HG03066 (cell line): ENCODE data around the gene ELN.

Experiments
- ATAC-seq: cut with Tn5 transposase; IDR thresholded peaks from one replicate; pipeline ENCODE4 v1.9.1; 2021; ENCODE audit warnings: low read depth; ENCODE audit not compliant: unreplicated experiment

The ELN gene

DNA sequence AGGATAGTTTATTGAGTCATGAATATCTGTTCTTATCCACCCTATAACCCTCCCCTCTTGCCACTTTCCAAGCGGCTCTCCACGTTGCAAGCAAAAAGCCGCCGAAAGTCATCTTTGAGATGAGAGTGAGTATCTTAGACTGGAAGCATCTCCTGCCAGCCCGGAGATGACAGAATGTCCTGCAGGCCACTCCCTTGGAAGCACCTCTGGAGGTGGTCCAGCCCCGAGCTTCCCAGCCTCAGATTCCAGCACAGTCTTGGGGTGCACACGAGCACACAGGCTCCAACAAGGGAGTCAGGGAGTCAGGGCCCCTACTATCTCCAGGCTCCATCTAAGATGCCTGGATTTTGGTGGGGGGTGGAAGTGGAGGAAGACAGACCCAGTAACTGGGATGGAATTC is 5.5 kb upstream of the ELN start:
- ATAC-seq, result no peak

DNA sequence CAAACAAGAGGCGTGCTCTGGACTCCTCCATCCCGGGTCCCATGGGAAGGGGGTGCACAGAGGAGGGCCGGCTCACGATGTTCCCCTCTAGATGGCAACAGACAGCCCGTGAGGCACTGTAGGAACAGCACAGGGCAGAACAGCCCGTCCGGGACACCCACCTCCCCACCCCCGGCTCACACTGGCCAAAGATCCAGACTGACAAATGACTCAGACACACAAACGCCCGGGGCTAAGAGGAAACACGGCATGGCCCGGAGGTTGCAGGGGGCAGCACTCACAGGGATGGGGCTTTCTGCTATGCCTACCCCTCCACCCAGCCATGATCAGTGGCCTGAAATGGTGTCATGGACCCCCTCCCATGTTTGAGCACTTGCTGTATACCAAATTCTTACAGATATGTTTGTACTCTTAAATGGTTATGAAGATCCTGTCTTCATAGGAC is 4.9 kb upstream of the ELN start:
- ATAC-seq, result no peak

DNA sequence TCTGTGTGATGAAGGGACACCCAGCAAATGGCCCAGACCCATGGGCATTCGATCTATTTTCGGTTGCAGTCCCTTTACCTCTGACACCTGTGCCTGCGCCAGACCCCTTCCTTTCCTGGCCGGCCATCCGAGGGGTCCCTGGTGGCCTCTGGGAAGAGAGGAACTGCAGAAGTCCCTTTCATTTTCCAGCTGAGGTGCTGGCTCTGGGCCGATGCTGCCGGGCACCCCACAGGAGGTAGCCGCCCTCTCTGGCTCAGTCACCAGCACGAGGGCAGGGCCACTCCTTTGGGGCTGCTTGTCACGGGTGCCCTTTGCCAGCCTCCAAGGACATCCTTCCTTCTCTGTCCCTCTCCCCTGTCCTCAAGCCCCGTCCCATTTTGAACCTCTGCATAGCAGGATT is 4.2 kb upstream of the ELN start:
- ATAC-seq, result no peak

DNA sequence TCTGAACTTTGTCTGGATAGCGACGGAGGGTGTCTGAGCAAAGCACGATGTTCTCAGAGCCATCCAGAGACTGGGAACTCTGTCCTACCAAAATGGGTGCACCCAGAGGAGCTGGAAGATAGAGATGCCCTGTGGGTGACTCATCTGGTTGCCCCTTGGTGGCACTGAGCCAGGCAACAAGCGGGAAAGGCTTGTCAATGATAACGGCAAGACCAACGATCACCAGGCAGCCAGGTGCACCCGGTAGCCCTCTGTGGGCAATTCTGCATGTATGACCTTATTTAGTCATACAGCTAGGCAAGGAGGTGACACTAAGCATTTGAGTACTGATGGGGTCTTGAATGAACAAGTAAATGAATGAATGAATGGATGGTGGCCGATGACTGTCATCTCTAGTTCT is 2.8 kb upstream of the ELN start:
- no peak for ATAC-seq

DNA sequence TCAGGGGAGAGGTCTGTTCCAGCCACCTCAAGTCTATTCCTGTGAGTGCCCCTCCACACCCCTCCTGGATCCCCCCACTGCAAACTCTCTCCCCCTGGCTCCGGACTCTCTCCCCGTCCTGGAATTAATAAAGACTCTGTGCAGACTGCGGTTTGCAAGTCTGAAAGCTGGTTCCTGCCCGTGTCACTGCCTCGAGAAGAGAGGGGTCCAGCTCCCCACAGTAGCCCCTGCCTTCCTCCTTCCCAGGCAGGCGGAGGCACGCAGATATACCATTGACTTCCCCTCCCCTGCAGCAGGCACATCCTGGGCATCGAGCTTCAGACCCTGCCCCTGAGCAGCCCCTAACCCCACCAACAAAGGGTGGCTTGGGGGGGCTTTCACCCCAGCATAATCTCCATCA is 2.2 kb upstream of the ELN start:
- ATAC-seq, result no peak

DNA sequence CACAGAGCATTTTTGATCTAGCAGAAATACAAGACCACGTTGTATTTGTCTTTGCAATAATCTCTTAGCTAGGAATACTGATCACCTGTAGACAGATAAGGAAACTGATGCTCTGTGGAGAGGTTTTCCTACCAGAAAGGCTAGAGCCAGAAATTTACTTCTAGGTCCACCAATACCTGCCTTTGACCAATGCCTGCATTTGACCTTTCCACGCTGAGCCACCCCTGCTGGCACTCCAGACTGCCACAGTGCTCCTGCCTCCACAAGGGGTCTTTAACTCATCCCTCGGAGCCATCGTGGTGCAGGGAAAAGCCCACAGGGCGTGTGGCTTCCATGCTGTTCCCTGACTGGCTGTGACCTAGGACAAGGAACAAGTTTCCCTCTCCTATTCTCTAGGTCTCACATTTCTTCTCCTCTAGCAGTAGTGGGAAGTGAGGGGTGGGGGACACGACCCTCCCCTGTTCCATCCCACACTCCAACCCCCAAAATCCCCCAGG is 1.5 kb upstream of the ELN start:
- ATAC-seq, result no peak

DNA sequence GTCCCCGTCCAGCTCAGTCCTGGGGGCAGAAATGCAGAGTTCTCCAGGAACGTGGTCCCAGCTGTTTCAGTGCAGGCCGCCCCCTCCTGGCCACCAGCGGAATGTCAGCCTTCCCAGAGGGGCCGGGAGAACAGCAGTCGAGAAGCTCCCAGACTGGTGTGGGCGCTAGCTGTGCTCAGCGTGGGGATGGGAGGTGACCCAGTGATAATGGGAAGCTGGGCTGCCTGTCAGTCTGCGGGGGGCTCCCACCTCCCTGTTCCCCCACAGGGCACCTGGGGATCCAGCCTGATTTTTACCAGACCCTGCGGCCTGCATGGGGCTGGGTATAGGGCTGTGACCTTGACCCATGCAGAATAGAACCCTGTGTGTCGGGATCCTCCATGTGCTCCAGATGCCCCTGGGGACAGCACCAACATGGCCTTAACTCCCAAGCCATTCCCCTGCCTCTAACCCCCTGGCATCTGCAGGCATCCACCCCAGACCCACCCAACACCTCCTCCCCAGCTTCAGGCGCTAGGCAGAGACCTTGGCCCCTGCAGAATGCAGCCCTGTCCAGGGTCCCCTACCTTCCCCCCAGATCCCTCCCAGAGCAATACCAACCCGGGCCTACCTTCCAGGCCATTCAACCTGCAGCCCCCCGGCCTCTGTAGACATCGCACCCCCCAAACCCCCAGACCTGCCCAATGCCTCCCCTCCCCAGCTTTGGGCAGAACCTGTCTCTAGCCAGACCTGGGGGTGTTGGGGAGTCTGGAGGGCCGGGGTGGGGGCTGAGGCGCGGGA is 880 bp upstream of the ELN start:
- no peak for ATAC-seq

DNA sequence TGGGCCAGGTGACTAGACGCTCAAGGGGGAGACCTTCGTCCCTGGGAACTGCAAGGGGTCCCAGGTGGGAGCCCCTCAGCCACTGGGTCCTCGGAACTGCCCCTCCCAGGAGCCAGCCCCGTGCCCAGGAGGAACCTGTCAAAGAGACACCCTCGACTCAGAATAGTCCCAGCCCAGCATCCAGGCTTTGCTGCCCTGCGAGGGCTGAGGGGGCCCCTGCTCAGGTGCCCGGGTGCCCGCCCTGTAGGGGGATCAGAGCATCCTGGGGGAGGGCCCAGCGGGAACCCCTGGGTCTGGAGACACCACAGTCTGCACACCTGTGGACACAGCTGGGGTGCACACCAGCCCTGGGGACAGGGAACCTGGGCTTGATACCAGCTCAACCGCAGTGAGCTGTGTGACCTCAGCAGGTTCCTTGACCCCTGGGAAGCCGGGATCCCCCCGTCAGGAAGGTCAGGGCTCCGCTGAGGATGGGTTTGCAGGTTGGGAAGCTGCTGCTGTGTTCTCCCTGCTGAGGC is 407 bp downstream of the ELN start:
- no peak for ATAC-seq

DNA sequence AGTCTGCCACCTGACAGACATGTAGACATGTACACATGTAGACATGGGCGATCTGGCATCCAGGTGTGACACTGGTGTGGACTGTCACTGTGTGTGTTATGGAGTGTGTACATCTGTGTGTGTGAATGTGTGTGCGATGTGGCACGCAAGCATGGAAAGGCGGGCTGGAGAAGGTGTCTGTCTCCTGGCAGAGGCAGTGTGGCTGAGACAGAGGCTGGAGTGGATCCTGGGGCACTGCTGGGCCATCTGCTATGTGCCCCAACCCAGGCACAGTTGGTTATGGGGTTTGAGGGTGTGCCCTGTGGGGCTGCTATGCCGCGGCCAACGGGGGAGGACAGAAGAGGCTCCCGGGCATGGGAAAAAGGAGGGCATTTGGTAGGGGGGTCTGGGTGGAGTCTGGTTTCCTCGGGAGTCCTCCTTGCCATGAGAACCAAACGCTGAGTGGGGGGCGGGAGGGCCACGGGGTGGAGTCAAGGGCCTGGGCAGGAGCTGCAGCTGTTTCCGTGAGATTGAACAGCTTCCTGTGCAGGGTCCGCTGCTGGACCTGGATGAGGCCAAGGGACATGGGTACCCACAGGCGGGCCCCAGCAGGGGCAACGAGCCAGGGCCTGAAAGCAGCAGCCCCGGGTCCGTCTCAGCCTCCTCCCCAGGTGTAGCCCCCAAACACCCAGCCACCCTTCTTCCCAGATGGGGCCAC is 1.3 kb downstream of the ELN start:
- ATAC-seq, result no peak

DNA sequence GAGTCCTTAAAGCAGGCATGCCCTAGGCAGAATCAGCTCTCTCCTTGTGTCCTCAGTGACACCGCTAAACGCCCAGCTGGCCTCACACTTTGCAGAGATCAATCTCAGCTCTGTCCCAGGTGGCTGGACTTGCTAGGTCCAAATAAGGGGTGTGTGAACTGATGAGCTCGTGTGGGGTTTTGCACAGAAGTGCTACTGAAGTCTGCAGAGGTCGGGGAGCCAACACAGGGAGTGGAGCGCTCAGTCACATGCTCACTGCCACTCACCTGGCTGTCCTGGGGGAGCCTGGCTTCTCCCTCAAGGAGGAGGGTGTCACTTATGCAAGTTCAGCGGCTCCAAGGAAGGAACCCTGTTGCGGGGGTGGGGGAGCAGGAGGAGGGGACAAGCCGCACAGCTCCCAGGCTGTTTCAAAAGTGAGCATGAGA is 2.0 kb downstream of the ELN start:
- ATAC-seq, result no peak

DNA sequence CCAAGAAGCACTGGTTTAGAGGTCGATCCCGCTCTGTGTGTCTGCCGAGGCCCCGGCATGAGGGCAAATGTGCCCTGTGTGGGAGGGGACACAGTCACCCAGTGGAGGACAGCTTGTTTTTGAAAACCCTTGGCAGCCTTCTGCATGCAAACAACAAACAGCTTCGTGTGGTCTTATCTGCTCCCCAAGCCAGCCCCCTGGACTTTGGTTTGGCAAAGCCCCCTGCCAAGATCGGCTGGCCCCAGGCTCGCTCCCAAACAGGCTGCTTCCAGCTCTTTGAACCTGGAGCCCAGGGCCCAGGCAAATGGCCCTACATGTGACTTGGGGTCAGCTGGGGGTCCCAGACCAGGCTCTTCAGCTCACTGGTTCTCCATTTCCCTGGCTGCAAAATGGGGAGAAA is 2.9 kb downstream of the ELN start:
- ATAC-seq, result no peak

DNA sequence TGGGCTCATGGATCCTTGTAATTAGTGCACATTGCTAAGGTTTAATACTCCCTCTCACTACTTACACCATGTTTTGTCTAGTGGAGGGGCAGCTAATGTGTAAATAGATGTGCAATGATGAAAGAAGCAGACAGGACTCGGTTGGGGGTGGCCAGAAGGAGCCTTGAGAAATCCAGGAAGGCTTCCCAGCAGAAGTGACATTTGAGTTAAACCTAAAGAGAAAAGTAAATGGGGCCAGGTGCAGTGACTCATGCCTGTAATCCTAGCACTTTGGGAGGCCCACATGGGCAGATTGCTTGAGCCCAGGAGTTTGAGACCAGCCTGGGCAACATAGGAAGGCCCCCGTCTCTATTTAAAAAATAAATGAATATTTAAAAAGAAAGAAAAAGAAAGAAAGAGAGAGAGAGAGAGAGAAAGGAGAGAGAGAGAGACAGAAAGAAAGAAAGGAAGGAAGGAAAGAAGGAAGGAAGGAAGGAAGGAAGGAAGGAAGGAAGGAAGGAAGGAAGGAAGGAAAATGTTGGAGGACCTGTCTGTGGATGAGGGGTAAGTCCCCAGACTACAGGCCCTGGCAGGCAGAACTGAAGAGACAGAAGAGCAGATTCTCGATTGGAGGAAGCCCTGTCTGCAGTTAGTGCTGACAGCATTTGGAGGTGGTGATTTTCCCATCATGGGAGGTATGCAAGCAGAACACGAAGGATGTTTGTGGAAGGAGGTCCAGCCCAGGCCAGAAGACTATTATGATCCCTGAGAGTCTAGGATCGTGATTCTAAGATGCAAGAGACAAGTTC is 3.6 kb downstream of the ELN start:
- no peak for ATAC-seq

DNA sequence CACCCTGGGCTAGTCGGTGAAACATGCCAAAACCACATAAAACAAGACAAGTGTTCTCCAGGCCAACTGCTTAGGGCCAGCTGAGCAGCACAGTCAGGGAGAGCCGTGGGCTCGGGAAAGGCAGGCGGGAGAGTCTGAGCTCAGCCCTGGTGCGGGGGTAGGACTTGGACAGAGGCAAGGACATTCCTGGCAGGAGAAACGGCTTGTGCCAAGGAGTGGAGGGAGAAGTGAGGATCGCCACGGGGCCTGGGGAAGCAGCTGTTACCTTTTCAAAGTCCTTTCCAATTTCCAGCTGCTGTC is 4.2 kb downstream of the ELN start:
- no peak for ATAC-seq

DNA sequence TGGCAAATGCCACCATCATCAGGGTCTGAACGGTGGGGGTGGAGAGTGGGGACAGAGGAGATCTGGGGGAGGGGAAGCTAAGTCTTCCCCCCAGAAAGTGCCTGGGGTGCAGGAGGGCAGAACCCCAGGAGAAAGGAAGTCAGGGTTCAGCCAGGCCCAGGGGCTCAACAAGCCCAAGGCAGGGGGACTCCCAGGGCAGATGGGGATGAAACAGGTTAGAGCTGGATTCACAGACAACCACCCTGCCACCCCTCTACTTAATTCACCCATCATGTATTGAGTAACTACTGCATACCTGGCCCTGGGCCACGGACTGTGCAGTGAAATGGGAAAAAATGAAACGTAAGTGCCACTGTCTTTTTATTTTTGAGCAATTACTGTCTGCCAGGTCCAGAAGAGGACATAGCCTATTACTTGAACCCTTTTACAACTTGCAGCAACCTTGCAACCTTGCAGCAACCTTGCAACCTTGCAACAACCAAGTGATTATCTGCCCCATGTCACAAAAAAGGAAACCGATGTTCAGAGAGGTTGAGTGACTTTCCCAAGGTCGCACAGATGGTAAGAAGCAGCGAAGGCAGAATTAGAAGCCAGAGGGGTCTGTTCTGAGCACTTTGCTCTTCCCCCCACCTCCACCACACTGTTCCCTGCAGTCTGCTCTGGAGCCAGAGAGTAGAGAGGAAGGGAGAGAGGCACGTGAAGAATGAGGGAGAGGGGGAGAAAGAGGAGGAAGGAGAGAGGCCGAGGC is 4.8 kb downstream of the ELN start:
- ATAC-seq, result no peak

DNA sequence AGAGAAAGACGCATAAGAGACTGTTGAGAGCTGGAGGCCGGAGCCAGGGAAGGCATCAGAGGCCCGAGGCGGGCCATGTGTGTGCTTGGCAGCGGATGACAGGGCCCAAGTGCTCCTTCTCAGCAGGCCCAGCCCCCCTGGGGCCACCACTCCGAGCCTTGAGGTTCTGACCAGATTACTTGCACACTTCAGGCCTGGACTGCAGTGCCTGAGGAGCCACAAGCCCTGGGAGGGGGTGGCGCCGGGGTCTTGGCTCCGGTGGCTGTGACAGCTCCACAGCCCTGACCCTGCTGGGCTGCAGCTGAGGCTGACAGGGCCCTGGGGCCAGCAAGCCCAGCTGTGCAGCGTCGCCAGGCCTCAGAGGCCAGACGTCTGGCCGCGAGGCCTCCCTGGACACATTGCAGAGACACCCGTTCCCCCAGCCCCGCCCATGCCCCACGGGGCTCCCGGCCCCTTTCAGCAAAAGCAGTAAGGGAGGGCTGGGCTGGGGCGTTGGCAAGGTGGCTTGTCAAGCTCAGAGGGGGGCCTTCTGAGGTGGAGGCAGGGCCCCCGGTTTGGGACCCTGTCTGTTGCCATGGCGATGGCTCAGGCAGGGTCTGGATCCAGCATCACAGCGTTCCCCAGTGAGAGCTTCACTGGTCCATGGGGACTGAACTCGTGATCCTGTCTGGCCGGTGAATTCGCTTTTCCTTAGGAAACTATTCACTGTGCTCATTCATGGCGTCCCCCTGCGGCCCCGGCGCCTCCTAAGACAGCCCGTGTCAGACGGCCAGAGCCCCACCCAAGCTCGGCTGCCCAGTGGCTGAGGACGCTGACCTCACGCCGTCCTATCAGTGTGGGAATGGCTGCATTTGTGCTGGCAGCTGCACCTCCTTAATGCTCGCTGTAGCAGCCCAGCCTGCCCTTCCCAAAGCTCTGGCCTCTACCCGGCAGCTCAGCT is 5.7 kb downstream of the ELN start:
- no peak for ATAC-seq

DNA sequence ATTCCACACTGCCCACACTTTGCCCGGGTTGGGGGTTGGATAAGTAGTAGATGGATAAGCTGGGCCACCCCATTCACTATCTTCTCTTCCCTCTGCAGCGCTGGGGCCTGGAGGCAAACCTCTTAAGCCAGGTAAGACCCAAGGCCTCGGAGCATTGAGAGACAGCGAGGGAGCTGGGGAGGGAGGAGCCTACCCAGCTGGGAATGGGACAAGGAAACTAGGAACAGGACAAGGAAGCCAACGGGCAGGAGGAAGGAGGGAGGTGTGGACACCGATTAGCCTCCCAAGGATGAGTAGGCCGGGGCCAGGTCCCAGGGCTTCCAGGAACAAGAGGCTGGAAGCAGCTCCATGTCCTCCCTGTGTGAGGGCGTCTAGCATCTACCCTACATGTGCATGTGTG is 9.6 kb downstream of the ELN start:
- no peak for ATAC-seq

DNA sequence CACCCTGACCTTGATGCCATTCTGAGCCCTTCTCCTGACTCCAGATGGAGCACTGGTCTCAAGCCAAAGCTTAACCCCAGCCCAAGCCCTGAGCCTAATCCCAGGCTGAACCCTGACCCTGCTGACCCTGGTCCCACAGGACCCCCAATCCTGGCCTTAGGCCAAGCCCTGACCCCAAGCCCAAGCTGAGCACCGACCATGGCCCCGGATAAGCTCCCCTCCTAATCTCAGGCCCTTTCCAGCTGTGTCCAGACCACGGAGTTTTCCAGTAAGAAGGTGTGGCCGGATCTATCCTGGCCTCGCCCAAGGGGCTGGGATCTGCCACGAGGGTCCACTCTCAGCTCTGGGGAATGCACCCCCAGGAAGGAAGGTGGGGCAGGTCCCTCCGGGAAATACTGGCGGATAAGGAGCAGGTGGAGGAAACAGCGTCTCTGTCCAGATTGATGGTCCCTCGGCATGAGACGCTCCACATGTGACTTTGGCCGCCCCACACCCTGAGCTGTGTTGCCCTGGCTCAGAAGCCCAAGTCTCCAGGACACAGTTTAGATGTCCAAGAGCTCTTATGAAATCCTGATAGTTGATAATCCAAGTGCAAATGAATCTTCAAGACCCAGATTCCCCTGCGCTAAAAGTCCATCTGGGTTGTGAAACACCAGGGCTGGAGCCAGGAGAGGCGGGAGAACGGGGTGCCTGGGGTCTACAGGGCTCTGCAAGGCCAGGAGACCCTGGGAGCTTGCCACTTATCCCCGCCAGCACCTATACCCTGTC is 10.4 kb downstream of the ELN start:
- ATAC-seq, result no peak

DNA sequence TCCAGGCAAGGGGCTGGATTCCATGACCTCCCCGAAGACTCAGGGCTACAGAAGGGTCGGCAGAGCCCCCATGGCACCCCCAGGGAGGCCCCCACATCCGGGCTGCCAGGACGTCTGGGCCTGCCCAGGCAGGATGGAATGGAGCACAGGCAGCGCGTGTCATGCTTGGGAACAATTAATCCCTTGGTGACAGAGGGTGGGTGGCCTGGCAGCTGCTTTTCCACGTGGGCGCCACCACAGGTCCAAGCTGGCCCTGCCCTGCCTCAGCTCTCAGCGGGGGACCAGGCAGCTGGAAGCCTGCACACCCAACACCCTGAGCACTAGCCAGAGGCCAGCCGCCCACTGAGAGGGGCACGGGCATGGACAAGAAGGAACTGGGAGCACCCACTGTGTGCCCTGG is 11.4 kb downstream of the ELN start:
- no peak for ATAC-seq
